GM12878 (cell line): ENCODE results near the gene KRTAP10-9. TPM values are rescaled to one million over a fixed set of nuclear protein-coding genes. Genes with fewer than 3 reads are reported as not detected.

Experiments used
- ATAC-seq: fragments of 200-7000 bp; cut with Tn5 transposase; 3 replicates; pipeline ENCODE4 v1.9.1; 2020; ENCODE audit warnings: mild to moderate bottlenecking, moderate library complexity
- BruUV-seq: library from RNA; stranded (reverse); fragments of 400-500 nt; replicated peaks from 2 replicates; lab custom pipeline; 2021; lab: Mats Ljungman, UMichigan
- CTCF ChIA-PET: fragments of 300-600 bp; sonication (Branson Sonifier 250); formaldehyde crosslinking; extraction: SDS; loops from one replicate; lab custom pipeline; 2021; ENCODE audit warnings: inconsistent platforms; lab: Yijun Ruan, JAX
- POLR2A ChIA-PET: fragments of 350-600 bp; formaldehyde crosslinking; extraction: SDS; loops from one replicate; lab custom pipeline; 2021; ENCODE audit warnings: inconsistent platforms; lab: Charles Lee
- RAD21 ChIA-PET: fragments of 300-600 bp; sonication (Branson Sonifier 250); formaldehyde crosslinking; loops from one replicate; lab custom pipeline; 2023; ENCODE audit warnings: antibody characterized with exemption; ENCODE audit not compliant: unreplicated experiment; lab: Charles Lee
- SMC1A ChIA-PET: fragments of 300-600 bp; sonication (Branson Sonifier 250); formaldehyde crosslinking; loops from one replicate; lab custom pipeline; 2023; ENCODE audit not compliant: unreplicated experiment, uncharacterized antibody; lab: Charles Lee
- DNase-seq: peaks from one replicate; pipeline ENCODE4 v3.0.0-alpha.2; 2011; ENCODE audit warnings: low read depth, low spot score
- FAIRE-seq: peaks from 3 replicates; lab custom pipeline; 2011; peaks lifted over from hg19 to GRCh38; lab: Jason Lieb, UNC
- H2AFZ ChIP-seq: 2 replicates; pipeline ENCODE4 v1.6.0; 2011; ENCODE audit warnings: low read depth, low read length, control low read depth; ENCODE audit not compliant: control insufficient read depth
- H3K27ac ChIP-seq: 2 replicates; pipeline ENCODE4 v1.5.1; 2011; ENCODE audit warnings: control low read depth; ENCODE audit not compliant: control insufficient read depth, insufficient read depth
- H3K27me3 ChIP-seq, 2 experiments: replicated peaks in 1 of 2; 2 replicates each; pipeline versions ENCODE4 v1.6.0 to v1.6.1; 2011; ENCODE audit warnings: low read length in 1 of 2; ENCODE audit not compliant: control insufficient read depth in 2 of 2, insufficient read depth in 2 of 2
- H3K36me3 ChIP-seq, 2 experiments: 2 replicates each; pipeline ENCODE4 v1.5.1; 2011; ENCODE audit warnings: low read length in 1 of 2; ENCODE audit not compliant: control insufficient read depth in 2 of 2, insufficient read depth in 2 of 2
- H3K4me1 ChIP-seq: 2 replicates; pipeline ENCODE4 v1.6.1; 2011; ENCODE audit warnings: mild to moderate bottlenecking, low read length, moderate library complexity, mixed read lengths; ENCODE audit not compliant: control insufficient read depth, insufficient read depth
- H3K4me2 ChIP-seq: 2 replicates; pipeline ENCODE4 v1.6.0; 2011; ENCODE audit warnings: control low read depth; ENCODE audit not compliant: control insufficient read depth, insufficient read depth
- H3K4me3 ChIP-seq: fragments of 200-600 bp; sonication (generic); 2 replicates; pipeline ENCODE4 v1.5.1; 2016
- H3K79me2 ChIP-seq: 2 replicates; pipeline ENCODE4 v1.6.0; 2011; ENCODE audit warnings: low read length; ENCODE audit not compliant: control insufficient read depth, insufficient read depth
- H3K9ac ChIP-seq: 2 replicates; pipeline ENCODE4 v1.8.0; 2011; ENCODE audit warnings: low read length, control low read depth, mixed read lengths; ENCODE audit not compliant: control insufficient read depth, insufficient read depth
- H3K9me3 ChIP-seq: replicated peaks from 3 replicates; pipeline ENCODE4 v1.5.1; 2011; ENCODE audit warnings: mild to moderate bottlenecking, low read length; ENCODE audit not compliant: control insufficient read depth, insufficient read depth
- H4K20me1 ChIP-seq: 2 replicates; pipeline ENCODE4 v1.6.0; 2011; ENCODE audit not compliant: control insufficient read depth, insufficient read depth
- CBX3 ChIP-seq: fragments of 200-600 bp; sonication (generic); IDR thresholded peaks from 2 replicates; pipeline ENCODE4 v1.6.1; 2016; ENCODE audit warnings: low read depth, borderline replicate concordance
- CHD4 ChIP-seq: fragments of 200-600 bp; sonication (generic); IDR thresholded peaks from 2 replicates; pipeline ENCODE4 v1.6.1; 2016; ENCODE audit warnings: mild to moderate bottlenecking
- EP300 ChIP-seq, 2 experiments: fragments of 150-350 bp in 1 of 2; IDR thresholded peaks; 2 replicates each; pipeline ENCODE4 v1.6.1; 2011 to 2012; ENCODE audit warnings: low read depth in 2 of 2, low read length in 2 of 2, borderline replicate concordance in 1 of 2, improper control_type of control experiment in 1 of 2, inconsistent platforms in 1 of 2; ENCODE audit not compliant: control insufficient read depth in 1 of 2
- KLF5 ChIP-seq: fragments of 450-650 bp; IDR thresholded peaks from 2 replicates; pipeline ENCODE4 v1.6.1; 2014; ENCODE audit warnings: mild to moderate bottlenecking; ENCODE audit not compliant: partially characterized antibody
- WGBS: methylation state at CpG from one replicate; pipeline ENCODE4 v1.1.6; 2016; ENCODE audit warnings: low lambda C conversion rate; ENCODE audit not compliant: insufficient replicate concordance, insufficient coverage; ENCODE audit errors: missing lambda C conversion rate; 5-methylcytosine and 5-hydroxymethylcytosine counted together
- in situ Hi-C: fragments of 300-500 bp; cut with MboI; formaldehyde crosslinking; loops from 9 replicates; pipeline ENCODE4 v1.14.3; 2018; ENCODE audit warnings: mixed read lengths
- intact Hi-C: fragments of 100-400 bp; cut with micrococcal nuclease; formaldehyde crosslinking; loops from one replicate; pipeline ENCODE4 v1.14.2; 2022; ENCODE audit not compliant: unreplicated experiment
- polyA plus RNA-seq, 11 experiments: library from polyadenylated mRNA; depleted of rRNA in 4 of 11; unstranded in 6 of 11; stranded (reverse) in 5 of 11; fragments of >200 nt; fragmentation: Nextera tagmentation in 4 of 11; fragmentation: Illumina TruSeq in 1 of 11; extraction: Ambion mirVana in 4 of 11; extraction: Trizol in 1 of 11; gene quantifications; 1 replicate in 1 of 11; 2 replicates in 10 of 11; pipeline versions ENCODE4 v1.2.1 to v1.2.3, GENCODE V29; 2011 to 2016; ENCODE audit warnings: inconsistent platforms in 2 of 11, missing spikeins in 2 of 11, low read depth in 1 of 11
- total RNA-seq, 4 experiments: library from RNA; depleted of rRNA in 3 of 4; stranded (reverse); fragments of >200 nt in 3 of 4; fragmentation: Illumina TruSeq in 1 of 4; extraction: Trizol in 1 of 4; gene quantifications; 2 replicates each; pipeline versions ENCODE4 v1.2.1 to v1.2.3, GENCODE V29; 2013 to 2021
- TF ChIP-seq, protein P1 (sequence below): IDR thresholded peaks from 2 replicates; pipeline ENCODE4 v1.6.1; 2011; ENCODE audit warnings: low read depth, mild to moderate bottlenecking, low read length, moderate library complexity, borderline replicate concordance; ENCODE audit errors: extremely low read depth
- TF ChIP-seq, protein P2 (sequence below): IDR thresholded peaks from 2 replicates; pipeline ENCODE4 v1.6.1; 2012; ENCODE audit warnings: low read length, inconsistent platforms

Gene KRTAP10-9
- total and polyA plus RNA-seq, 10 of the 15 experiments (the other 5 are each of a cell fraction or from before 2014, with no cell fraction given) = not detected

DNA sequence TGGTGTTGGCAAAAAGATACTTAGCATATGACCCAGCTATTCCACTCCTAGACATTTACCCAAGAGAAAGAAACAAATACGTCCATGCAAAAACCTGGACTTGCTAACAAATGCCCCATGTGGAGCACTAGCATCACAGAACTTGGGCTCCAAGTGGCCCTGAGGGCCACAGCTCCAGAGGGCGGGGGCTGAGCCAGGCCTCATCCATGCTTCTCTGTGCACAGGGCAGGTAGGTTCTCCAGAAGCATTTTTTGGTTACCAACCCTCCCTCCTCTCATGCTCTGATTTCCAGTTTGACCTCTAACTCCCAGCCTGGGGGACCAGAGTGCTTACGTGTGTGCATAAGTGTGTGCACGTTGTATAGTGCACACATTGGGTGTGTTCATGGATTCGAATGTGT is 37.8 kb downstream of the KRTAP10-9 start:
- no peaks in the 10 kb centered on the region for H3K27me3 ChIP-seq
- no peak overlapping the region for H2AFZ ChIP-seq
- no peak overlapping the region for H3K4me3 ChIP-seq
- ATAC-seq (no peak), FAIRE-seq (no peak), DNase-seq (no peak)
- ChIA-PET POLR2A (no interaction called here), CTCF (no interaction called here), RAD21 (no interaction called here), SMC1A (no interaction called here)
- TF ChIP-seq, protein P1, sequence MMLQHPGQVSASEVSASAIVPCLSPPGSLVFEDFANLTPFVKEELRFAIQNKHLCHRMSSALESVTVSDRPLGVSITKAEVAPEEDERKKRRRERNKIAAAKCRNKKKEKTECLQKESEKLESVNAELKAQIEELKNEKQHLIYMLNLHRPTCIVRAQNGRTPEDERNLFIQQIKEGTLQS = no peak
- TF ChIP-seq EP300 (IDR thresholded peaks at IDR 0.05; ENCODE audit: borderline replicate concordance in 1 of 2, control insufficient read depth in 1 of 2, low read depth in 2 of 2, low read length in 2 of 2) (no peak), CBX3 (no peak), KLF5 (no peak), CHD4 (no peak)
- TF ChIP-seq, protein P2, sequence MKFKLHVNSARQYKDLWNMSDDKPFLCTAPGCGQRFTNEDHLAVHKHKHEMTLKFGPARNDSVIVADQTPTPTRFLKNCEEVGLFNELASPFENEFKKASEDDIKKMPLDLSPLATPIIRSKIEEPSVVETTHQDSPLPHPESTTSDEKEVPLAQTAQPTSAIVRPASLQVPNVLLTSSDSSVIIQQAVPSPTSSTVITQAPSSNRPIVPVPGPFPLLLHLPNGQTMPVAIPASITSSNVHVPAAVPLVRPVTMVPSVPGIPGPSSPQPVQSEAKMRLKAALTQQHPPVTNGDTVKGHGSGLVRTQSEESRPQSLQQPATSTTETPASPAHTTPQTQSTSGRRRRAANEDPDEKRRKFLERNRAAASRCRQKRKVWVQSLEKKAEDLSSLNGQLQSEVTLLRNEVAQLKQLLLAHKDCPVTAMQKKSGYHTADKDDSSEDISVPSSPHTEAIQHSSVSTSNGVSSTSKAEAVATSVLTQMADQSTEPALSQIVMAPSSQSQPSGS = no peak
- no peaks in the 10 kb centered on the region; the same call in 2 of the 3 replicates for H3K9me3 ChIP-seq
- no peak overlapping the region for H3K4me2 ChIP-seq
- no peak overlapping the region for H3K9ac ChIP-seq
- BruUV-seq = no TSS peak
- no peaks in the 10 kb centered on the region for H3K4me1 ChIP-seq
- no peak overlapping the region for H3K27ac ChIP-seq
- in situ Hi-C loops (no loop called here), intact Hi-C loops (no loop called here)
- no peaks in the 10 kb centered on the region for H3K79me2 ChIP-seq
- H4K20me1 ChIP-seq = no peaks in the 10 kb centered on the region
- WGBS = 46% methylated on average over 5 of the region's 5 CpGs
- H3K36me3 ChIP-seq = no peaks in the 10 kb centered on the region
